Ammon's horn (tissue), 1 donor: Measurements from ENCODE around the gene FRYL.
"Not testable (repeated sequence)": the region's sequence is repeated elsewhere in the genome, so short reads cannot be mapped to it uniquely, and the experiment has no call there.

ENCODE experiments used
- DNase-seq: peaks from one replicate; pipeline ENCODE4 v3.0.0-alpha.2; 2016; ENCODE audit warnings: low spot score

FRYL gene

DNA sequence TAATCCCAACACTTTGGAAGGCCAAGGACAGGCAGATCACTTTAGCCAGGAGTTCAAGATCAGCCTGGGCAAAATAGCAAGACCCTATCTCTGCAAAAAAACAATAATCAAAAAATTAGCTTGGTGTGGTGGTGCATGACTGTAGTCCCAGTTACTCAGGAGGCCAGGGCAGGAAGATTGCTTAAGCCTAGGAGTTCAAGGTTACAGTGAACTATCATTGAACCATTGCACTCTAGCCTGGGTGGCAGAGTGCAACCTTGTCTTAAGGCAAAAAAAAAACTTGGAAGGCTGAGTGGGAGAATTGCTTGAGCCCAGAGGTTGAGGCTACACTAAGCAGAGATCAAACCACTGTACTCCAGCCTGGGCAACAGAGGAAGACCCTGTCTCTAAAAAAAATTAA is 5.2 kb upstream of the FRYL start:
- no peak for DNase-seq

DNA sequence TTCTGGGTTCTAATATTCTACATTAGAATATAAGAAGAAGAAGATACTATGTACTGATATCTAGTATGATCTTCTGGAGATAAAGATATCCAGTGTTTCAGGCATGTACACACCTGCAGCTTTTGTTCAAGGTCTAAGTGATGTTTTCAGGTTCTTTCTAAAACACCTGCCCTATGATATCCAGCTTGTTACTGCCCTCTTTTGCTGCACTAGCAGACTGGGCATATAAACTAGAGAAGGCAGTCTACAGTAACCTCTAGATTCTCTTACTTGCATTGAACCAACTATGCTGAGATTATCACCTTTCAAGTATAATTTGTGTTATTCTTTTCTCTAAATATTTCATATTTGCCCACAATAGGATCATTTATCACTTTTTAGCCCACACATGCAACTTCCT is 1.9 kb upstream of the FRYL start:
- no peak for DNase-seq

DNA sequence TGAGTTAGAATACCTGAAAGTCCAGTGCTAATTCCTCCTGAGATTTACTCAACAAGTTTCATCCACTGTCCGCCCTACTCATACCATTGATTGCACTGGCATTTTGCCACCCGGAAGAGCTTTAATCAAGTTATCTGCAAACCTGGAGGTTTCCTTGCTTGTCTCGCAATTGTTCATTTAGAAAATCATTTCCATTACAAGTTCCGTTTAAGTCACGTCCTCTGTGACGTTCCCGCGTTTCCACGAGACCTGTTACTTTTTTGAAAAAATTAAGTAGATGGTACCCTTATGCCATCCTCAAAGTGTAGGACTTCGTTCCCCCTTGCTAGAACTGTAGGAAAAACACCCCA is 761 bp upstream of the FRYL start:
- DNase-seq, result peak; percentile 37

DNA sequence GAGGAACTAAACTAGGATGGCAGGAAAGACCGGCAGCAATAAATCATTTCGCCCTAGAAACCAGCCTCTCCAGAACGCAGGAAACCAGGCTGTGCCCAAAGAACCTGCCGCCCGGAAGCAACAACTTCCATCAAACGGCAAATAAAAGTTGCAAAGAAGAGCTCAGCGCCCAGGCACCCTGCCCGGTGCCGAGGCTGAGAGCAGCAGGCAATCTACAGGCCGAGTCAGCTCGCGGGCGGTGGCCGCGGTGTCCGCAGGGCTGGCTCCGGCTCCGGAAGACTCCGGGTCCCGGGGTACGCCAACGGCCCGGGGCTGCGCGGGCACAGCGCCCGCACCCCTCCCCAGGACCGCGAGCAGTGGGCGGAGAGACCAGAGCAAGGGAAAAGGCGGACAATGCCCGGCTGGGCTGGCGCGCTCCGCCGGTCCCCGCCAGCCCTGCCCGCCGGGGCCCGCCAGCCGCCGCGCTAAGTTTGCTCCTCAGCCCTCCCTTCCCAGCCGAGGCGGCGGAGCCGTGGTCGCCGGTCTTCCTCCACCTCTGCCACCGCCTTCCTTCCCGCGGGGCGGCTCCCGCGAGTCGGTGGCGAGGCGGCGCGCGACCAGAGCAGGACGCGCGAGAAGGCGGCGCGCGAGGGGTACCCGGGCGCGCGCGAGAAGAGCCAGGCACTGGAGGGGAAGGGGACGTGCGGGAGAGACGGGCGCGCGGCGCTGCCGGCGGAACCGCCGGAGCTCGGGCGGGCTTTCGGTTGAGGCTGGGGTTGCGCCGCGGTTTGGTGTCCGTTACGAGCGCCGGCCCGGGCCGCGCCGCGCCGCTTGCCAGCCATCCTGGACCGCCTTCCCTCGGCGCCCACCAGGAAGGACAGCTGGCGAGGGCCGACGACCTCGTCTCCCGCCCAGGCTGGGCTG is 733 bp downstream of the FRYL start:
- DNase-seq, result peak; percentile 76

DNA sequence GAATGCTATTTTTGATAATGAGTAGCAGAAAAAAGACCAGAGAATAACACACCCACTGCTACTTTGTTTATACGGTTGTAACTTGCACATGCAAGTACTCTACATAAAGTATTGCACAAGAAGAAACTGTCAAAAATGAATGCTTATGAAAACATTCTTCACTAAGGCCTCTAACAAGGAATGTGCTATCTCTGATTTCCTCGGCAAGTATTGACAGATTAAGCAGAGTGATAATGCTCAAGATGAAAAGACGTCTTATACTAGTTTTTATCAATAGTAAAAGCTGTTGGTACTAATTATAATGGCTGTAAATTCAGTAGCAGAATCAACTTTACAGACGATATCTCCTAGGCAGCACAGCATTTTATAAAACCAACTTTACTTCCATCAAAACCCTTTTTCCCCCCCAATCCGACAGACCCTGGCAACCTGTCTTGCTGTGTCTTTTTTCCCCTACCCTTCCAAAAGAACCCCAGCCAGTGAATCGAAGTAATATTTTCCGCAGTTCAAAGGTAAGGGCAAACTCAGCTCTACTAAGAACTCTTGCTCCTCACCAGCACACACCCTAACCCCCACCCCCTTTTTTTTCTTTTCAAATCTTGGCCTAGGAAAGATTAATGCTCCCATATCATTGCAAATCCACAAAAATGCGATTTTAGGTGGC is 1.5 kb downstream of the FRYL start:
- DNase-seq, result no peak

DNA sequence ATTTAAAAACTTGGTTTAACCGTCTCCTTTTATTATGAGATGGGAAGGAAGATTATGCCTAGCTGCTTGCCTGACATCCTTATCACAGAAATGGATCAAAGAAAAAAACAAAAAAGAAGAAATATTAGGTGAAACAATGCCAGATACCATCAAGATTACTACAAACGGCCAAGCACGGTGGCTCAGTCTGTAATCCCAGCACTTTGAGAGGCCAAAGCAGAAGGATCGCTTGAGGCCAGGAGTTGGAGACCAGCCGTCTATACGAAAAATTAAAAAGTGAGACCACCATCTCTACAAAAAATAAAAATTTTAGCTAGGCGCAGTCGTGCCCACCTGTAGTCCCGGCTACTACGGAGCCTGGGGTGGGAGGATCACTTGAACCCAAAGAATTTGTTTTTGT is 2.3 kb downstream of the FRYL start:
- no peak for DNase-seq

DNA sequence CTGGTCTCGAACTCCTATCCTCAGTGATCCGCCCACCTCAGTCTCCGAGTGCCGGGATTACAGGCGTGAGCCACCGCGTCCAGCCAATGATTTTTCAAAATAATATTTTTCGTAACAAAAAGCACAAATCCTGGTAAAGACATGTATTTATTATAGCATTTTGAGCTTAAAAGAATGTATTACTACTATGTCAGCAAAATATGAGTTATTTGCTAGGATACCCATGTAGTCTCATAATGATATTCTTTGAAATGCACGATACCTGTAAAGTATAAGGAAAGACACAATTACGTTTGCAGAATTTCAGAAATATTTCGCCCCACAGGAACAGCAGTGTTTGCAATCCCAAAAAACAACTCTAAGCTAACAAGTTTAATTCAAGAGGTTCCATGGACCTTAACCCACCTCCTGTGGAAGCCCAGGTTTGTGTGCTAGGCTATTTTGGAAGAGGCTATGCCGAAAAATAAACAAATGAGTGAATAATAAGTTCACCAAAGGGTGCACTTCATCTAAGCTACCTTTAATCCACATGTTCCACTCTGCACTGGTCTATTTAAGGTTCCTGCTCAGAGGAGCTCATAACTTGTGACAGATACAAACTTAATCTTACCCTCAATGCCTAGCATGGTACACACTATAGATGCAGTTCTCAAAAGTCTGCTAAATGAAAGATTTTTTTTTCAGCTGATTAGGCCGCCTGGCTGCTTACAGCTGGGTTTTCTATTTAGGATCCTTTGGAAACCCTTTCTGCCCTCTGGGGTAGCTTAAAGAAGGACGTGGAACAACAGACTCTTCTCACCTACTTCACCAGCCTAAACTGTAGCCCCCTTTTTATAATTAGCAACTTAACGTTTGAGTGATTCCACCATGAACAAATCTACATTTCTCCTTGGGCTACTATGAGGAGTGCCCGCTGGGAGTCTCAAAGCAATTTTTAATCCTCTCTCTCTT is 5.0 kb downstream of the FRYL start:
- DNase-seq, result no peak

DNA sequence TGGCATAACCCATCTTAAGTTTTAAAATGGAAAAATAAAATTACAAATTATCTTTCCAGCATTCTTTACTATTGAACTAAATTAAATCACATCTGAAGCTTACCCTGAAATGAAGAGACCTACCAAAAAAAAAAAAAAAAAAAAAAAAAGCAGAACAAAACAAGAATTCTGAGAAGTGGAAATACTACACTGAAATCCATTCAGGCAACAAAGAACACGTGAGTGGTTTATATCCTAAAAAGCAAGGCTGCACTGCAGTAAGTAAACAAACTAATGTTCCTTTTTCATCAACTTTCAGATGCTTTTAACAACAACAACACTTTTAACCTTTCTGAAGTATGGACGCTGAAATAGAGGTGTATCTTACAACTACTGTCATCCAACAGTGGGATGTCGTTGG is 7.5 kb downstream of the FRYL start:
- no peak for DNase-seq

DNA sequence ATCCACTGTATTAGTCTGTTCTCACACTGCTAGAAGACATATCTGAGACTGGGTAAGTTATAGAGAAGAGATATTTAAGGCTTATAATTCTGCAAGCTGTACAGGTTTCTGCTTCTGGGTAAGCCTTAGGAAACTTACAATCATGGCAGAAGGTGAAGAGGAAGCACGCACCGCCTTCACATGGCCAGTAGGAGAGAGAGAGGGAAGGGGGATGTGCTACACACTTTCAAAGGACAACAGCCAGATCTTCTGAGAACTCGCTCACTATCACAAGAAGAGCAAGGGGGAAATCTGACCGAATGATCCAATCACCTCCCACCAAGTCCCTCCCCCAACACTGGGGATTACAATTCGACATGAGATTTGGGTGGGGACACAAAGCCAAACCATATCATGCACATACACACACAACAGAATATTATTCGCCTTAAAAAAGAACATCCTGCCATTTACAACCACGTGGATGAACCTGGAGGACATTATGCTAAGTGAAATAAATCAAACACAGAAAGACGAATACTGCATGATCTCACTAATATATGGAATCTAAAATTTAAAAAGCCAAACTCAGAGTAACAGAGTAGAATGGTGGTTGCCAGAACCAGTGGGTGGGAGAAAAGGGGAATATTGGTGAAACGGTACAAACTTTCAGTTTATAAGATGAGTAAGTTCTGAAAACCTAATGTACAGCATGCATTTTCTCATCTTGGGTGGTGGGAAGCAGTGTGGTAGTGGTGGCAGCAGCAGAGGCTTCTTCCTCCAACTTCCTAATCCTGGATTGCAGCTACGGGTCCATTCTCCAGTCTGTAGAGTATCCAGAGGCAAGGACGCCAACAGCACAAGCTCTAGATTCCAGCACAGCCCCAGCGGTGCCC is 12.8 kb downstream of the FRYL start:
- DNase-seq, result no peak

DNA sequence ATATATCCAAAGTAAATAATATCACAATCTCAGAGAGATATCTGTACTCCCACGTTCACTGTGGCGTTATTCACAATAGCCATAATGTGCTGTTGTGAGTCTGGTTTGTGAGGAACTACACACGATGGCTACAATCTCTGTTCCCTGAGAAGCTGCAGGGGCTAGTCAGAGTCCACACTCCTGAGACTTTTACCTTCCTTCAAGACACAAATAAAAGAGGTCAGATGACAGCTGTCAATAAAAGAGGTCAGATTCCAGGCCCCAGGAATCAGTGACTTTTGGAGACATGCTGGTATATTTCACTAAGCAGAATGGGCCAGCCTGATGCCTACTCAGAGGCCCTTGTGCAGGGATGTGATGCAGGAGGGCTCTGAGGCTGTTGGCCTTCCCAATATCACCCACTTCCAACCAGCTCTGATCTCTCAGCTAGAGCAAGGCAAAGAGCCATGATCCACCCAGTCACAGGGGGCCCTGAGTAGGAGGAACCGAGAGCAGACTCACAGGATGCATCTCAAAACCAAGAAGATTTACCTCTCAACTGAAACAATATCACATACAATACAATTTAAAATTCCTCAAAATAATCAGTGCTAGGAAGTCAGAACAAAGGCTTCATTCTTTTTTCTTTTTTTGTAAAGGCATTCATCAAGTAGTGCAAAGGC is 13.8 kb downstream of the FRYL start:
- DNase-seq, result no peak

DNA sequence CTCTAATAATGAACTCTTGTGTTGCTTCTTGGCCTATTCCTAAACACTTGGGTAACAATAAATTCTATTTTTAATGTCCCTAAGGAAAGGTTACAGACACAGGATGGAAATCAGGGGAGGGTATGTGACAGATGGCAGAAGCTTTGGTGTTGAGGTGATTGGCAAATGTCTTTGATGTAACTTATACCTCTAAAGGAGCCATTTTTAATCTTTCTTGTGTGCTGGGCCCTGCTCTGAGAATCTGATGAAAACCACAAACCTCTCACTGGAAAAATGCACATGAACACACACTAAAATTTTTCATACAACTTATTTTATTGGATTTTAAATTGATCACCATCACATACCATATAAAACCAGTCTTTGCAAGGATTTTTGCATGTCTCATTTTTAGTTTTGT is 17.7 kb downstream of the FRYL start:
- DNase-seq, result no peak

DNA sequence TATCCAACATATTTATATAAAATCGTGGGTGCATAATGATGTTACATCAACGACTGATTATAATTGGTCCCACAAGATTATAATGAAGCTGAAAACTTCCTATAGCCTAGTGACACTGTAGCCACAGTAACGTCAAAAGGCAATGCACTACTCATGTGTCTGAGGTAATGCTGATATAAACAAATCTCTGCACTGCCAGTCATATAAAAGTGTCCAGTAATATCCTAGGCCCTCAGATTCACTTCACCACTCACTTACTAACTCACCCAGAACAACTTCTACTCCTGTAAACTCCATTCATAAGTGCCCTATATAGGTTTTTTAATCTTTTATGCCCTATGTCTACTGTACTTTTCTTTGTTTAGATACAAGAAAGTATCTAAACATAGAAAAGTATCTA is 18.8 kb downstream of the FRYL start:
- no peak for DNase-seq

DNA sequence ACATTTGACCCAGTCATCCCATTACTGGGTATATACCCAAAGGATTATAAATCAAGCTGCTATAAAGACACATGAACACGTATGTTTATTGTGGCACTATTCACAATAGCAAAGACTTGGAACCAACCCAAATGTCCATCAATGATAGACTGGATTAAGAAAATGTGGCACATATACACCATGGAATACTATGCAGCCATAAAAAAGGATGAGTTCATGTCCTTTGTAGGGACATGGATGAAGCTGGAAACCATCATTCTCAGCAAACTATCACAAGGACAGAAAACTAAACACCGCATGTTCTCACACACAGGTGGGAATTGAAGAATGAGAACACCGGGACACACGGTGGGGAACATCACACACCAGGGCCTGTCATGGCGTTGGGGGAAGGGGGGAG is 21.4 kb downstream of the FRYL start:
- DNase-seq, result not testable (repeated sequence)

DNA sequence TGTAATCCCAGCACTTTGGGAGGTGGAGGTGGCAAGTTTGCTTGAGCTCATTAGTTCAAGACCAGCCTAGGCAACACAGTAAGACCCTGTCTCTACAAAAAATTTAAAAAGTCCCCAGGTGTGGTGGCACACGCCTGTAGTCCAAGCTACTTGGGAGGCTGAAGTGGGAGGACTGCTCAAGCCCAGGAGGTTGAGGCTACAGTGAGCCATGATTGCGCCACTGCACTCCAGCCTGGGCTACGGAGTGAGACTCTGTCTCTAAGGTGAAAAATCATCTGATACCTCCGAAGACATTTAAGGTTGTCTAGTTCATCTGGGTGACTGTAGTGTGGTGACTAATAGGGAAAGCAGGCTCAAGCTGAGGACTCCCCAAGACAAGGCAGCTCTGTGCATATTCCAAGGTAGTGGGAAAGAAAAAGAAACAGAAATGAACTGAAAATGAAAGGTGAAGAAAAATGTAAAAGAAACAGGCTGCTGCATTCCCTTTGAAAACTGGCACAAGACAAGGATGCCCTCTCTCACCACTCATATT is 23.3 kb downstream of the FRYL start:
- DNase-seq, result no peak

DNA sequence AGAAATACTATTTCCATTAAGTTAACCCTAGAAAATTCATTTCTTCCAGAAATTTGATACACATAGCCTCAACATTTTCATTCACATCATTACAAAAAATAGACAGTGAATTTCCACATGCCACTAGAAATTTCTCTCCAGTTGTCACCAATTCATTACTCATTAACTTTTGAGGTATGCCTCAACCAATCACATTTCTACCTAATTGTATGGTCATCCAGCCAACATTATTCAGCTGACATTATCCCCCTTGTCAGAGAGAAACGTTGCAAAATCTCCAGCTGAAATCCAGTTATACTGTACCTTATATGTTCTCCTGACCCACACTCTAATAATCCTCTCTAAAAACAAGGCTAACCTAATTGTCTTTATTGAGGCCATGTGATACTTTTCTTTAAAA is 24.8 kb downstream of the FRYL start:
- DNase-seq, result no peak

DNA sequence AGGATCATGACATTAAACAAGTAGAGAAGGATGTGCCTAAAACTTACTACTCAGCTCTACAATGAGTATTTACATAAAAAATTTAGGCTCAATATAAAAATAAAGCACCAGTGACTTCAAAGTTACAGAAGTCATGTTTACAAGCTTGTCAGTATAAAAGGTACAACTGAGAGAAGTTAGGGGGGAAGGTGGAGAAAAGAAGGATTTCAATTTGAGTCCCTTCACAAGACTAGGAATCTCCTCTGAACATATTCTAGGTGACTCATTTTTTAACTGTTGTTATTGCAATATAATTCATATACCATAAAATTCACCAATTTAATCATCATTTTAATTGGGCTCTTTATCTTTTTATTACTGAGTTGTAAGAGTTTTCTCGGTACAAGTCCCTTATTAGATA is 26.9 kb downstream of the FRYL start:
- no peak for DNase-seq

DNA sequence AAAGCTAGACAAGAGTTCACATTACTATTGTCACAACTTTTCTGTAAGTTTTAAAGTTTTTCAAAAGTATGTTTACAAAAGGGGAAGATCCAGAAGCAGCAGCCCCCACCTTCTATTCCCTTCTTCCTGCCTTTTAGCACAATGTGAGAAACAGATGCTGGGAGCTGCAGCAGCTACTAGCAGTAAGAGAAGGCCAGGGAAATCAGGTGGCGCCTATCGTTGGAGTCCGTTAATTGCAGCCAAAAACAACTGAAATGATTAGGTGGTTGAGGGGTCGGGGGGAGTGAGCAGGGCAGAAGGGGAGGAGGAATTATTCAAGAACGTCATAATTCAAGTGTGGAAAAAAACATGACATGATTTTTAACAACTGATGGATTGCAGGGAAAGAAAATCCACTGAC is 27.4 kb downstream of the FRYL start:
- no peak for DNase-seq

DNA sequence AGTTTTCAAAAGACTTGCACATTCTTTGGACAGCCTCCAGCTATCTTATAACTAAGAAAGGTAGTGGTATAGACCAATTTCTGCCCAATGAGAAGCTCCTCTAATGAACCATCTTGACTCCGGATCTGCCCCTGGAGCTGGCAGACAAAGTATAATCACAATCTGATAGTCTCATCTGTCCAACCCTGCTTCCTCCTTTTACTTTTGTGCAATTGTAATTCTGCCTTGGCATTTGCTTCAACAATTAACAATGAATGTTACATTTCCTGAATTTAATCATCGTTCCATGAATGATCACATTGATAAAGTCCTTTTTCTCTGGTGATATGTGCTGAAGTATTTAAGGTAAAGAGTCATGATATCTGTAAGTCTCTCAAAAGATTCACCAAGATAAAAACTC is 27.8 kb downstream of the FRYL start:
- no peak for DNase-seq

DNA sequence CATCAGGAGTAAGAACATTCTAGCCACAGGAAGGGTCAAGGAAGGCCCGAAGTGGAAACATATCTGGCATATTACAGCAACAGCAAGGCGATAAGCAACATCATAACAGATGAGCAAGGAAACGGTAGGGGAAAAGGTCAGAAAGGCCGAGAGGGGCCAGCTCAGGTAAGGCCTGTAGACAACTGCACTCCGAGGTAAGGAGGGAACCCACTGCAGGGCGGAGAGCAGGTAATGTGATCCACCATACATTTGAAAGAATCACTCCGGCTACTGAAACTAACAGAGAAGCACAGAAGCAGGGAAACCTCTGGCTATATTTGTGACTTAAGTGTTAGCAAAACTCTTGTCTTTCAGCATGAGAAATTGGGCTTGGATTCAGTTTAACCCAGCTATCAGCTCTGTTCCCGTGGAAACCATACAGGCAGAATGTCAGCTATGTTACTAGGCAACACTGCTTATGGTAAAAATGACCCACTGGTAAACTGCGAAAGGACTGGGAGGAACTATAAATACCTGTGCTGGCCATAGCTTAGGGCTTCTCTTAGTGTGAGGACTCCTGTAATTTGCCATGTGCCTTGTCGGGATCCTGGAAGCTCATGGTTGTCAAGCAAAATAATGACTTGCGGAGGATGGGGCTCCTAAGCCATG is 31.0 kb downstream of the FRYL start:
- no peak for DNase-seq

DNA sequence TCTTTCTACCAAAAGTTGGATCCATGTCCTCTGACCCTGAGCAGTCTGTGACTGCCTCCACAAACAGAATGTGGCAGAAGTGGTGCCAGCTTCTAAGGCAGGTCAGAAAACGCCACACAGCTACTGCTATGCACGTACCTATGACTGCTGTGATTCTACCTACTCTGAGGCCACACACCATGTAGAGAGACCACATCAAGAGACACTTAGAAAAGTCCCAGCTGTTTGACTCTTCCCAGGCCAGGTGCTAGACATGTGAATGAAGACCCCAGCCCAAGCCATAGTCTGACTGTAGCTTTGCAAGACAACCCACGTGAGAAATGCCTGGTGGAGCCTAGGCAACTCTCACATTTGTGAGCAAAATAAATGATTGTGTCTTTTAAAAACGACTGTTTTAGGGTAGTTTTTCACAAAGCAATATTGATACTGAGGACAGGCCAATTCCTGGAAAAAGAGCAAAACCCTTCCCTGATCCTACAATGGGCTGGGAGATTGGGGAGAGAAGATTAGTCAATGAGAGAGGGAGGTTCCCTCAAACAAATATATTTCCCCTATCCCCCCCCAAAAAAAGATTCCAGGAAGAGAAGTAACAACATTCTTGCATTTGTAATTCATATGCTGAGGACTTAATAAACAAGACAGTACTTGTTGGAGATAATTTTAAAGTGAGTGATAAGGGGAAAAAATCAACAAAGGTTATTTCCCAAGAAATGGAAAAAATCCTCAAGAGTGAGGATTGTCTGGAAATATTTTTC is 33.3 kb downstream of the FRYL start:
- no peak for DNase-seq
